Mammary epithelial cell (primary cell): ENCODE results near the gene ELN.

Source experiments
- EZH2 ChIP-seq: IDR thresholded peaks from 2 replicates; pipeline ENCODE4 v1.6.1; 2012; ENCODE audit warnings: low read length, inconsistent platforms, borderline replicate concordance
- TF ChIP-seq, protein P1 (sequence below), 2 donors: IDR thresholded peaks in 1 of 2; conservative IDR thresholded peaks in 1 of 2; 2 replicates each; pipeline ENCODE4 v1.5.1; 2011 to 2012; ENCODE audit warnings: inconsistent platforms in 2 of 2, low read length in 2 of 2, mild to moderate bottlenecking in 2 of 2, control low read depth in 1 of 2, low read depth in 1 of 2; ENCODE audit not compliant: insufficient read depth in 1 of 2; ENCODE audit errors: extremely low read depth in 1 of 2

GRCh38 chr7:74061840-74062539 lies 34.0 kb downstream of the ELN start:
- TF ChIP-seq, protein P1, sequence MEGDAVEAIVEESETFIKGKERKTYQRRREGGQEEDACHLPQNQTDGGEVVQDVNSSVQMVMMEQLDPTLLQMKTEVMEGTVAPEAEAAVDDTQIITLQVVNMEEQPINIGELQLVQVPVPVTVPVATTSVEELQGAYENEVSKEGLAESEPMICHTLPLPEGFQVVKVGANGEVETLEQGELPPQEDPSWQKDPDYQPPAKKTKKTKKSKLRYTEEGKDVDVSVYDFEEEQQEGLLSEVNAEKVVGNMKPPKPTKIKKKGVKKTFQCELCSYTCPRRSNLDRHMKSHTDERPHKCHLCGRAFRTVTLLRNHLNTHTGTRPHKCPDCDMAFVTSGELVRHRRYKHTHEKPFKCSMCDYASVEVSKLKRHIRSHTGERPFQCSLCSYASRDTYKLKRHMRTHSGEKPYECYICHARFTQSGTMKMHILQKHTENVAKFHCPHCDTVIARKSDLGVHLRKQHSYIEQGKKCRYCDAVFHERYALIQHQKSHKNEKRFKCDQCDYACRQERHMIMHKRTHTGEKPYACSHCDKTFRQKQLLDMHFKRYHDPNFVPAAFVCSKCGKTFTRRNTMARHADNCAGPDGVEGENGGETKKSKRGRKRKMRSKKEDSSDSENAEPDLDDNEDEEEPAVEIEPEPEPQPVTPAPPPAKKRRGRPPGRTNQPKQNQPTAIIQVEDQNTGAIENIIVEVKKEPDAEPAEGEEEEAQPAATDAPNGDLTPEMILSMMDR (conservative IDR thresholded peaks at IDR 0.05 in 1 of 2, IDR thresholded peaks at IDR 0.05 in 1 of 2; ENCODE audit: extremely low read depth in 1 of 2, insufficient read depth in 1 of 2, low read depth in 1 of 2, low read length in 2 of 2), result no peak
- no peak for TF ChIP-seq EZH2
